HFFc6 (cell line): ENCODE results near the gene ISM2. TPM values are rescaled to one million over a fixed set of nuclear protein-coding genes. Genes with fewer than 3 reads are reported as not detected.

Source experiments
- DNase-seq: peaks from one replicate; pipeline ENCODE4 v3.0.0-alpha.2; 2018
- H3K27ac Mint-ChIP-seq: 2 replicates; pipeline ENCODE4 v1.8.0; 2020; ENCODE audit warnings: mild to moderate bottlenecking, mixed read lengths
- H3K27me3 Mint-ChIP-seq: 2 replicates; pipeline ENCODE4 v1.8.0; 2021; ENCODE audit warnings: mild to moderate bottlenecking, moderate library complexity, mixed read lengths; ENCODE audit not compliant: insufficient read depth
- H3K36me3 Mint-ChIP-seq: 2 replicates; pipeline ENCODE4 v1.8.0; 2021; ENCODE audit warnings: low read depth, mixed read lengths
- H3K4me1 Mint-ChIP-seq: 2 replicates; pipeline ENCODE4 v1.8.0; 2020; ENCODE audit warnings: low read depth, mixed read lengths
- H3K4me3 Mint-ChIP-seq: 2 replicates; pipeline ENCODE4 v1.8.0; 2020; ENCODE audit warnings: mild to moderate bottlenecking, moderate library complexity, mixed read lengths
- H3K9me3 Mint-ChIP-seq: 2 replicates; pipeline ENCODE4 v1.8.0; 2020; ENCODE audit warnings: mild to moderate bottlenecking, mixed read lengths
- total RNA-seq, 6 experiments: library from RNA; stranded (reverse); fragmentation: NEBNext Ultra II Directional; extraction: Animal tissue kit (Norgen Biotek cat#: 25700); gene quantifications; 2 replicates in 1 of 6; 3 replicates in 5 of 6; pipeline ENCODE4 v1.2.3, GENCODE V29; 2021
- TF ChIP-seq, protein P1 (sequence below): fragments of 200-600 bp; sonication (generic); IDR thresholded peaks from 2 replicates; pipeline ENCODE4 v1.5.0; 2021; ENCODE audit warnings: antibody characterized with exemption, mild to moderate bottlenecking

Gene ISM2
- total RNA-seq, 6 experiments from 2014 or later: 0.10 TPM; not detected in 5

DNA sequence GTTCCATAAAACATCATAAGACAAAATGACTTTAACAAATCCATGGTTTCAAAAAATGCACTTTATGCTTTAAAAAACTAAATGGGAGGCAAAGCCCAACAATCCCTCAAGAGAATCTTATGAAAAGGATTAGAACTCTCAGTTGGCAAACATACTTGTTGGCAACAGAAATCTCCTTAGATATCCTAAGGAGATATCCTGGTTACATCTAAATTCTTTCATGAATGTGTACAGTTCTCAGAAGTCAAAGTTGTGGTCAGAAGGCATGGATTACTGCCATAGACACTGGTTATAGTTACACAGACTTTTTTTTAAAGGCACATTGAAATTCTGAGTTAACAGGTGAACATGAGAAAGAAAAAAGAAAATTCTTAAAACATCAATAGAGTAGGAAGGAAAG is 17.5 kb upstream of the ISM2 start:
- H3K27me3 Mint-ChIP-seq: peaks cover 2% of the 10 kb centered on the region
- H3K9me3 Mint-ChIP-seq: no peaks in the 10 kb centered on the region
- no peak overlapping the region for H3K4me3 Mint-ChIP-seq
- TF ChIP-seq, protein P1, sequence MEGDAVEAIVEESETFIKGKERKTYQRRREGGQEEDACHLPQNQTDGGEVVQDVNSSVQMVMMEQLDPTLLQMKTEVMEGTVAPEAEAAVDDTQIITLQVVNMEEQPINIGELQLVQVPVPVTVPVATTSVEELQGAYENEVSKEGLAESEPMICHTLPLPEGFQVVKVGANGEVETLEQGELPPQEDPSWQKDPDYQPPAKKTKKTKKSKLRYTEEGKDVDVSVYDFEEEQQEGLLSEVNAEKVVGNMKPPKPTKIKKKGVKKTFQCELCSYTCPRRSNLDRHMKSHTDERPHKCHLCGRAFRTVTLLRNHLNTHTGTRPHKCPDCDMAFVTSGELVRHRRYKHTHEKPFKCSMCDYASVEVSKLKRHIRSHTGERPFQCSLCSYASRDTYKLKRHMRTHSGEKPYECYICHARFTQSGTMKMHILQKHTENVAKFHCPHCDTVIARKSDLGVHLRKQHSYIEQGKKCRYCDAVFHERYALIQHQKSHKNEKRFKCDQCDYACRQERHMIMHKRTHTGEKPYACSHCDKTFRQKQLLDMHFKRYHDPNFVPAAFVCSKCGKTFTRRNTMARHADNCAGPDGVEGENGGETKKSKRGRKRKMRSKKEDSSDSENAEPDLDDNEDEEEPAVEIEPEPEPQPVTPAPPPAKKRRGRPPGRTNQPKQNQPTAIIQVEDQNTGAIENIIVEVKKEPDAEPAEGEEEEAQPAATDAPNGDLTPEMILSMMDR: no peak
- DNase-seq: no peak
- peaks cover 50% of the 10 kb centered on the region for H3K36me3 Mint-ChIP-seq
- H3K4me1 Mint-ChIP-seq: no peaks in the 10 kb centered on the region
- H3K27ac Mint-ChIP-seq: no peak overlapping the region

DNA sequence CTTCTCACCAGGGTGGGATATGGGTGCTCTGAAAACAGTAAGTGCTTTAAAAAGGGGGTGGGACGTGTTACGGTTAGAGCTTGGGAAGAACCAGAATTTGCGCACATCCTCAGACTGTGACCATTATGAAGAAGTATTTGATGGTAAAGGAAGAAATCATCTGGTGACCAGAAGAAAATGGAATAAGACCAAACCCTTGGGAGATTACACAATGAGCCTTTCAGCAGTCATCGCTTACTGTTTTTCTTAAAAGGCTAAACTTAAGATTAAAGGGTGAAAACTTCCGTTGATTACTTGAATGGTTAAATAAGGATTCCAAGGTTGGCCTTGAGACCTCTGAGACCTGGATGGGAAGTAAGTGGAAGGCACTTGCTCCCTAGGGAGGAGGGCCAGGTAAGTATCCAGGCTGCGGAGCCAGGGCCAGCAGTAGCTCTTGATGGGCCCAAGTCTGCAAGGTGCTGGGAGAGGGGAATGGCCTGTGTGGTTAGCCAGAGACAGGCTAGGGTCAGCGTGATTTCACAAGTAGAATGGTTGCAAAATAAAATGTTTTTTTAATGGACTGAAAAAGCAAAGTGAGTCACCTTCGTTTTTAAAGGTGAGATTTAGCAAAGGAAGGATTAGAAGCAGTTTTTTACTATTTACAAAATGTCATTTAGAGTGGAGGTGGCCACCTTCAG is 13.0 kb upstream of the ISM2 start:
- no peak for DNase-seq
- no peak overlapping the region for H3K4me3 Mint-ChIP-seq
- H3K9me3 Mint-ChIP-seq: no peaks in the 10 kb centered on the region
- no peaks in the 10 kb centered on the region; the same call in 1 of the 2 replicates for H3K27me3 Mint-ChIP-seq
- TF ChIP-seq, protein P1: no peak
- peaks cover 17% of the 10 kb centered on the region for H3K4me1 Mint-ChIP-seq
- peaks cover 42% of the 10 kb centered on the region for H3K36me3 Mint-ChIP-seq
- no peak overlapping the region for H3K27ac Mint-ChIP-seq

DNA sequence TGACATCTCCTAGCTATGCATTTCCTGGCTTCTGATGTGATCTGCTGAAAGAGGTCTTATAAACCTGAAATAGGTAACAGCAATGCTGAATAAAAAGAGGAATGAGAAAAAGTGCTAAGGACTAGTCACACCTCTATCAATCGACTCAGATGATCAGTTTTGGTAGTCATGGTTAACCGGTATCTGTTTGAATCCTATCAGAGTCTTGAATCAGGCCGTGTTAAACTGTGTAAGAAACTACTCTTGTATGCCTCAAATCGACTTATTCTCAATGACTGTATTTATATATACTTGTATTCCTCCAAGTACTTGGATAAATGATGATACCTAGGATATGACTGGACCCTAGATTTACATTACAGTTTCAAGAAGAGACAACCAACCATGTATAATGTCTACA is 10.8 kb upstream of the ISM2 start:
- Mint-ChIP-seq H3K4me1 (peaks cover 17% of the 10 kb centered on the region), H3K9me3 (no peaks in the 10 kb centered on the region), H3K27ac (no peak overlapping the region), H3K36me3 (peaks cover 45% of the 10 kb centered on the region), H3K27me3 (no peaks in the 10 kb centered on the region; the same call in 1 of the 2 replicates), H3K4me3 (no peak overlapping the region)
- DNase-seq: no peak
- TF ChIP-seq, protein P1: no peak

DNA sequence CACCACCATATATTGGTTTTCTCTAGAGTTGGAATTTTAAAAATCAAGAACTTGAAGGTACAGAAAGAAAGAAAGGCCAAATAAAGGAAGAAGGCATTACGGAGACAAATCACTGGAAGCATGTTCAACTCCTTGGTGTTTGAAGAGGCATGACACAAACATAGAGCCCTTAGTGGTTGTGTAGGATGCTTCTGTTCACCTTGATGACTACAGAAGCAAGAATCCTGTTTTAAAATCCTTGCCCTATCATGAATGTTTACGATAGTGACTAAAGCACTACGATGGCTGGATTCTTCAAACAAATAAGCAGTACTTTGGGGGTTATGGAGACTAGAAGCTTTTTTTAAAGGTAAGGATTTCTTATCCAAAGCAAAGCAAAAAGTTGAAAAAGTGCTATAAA is 10.3 kb upstream of the ISM2 start:
- H3K9me3 Mint-ChIP-seq: no peaks in the 10 kb centered on the region
- no peak overlapping the region for H3K27ac Mint-ChIP-seq
- H3K27me3 Mint-ChIP-seq: no peaks in the 10 kb centered on the region; the same call in 1 of the 2 replicates
- peaks cover 47% of the 10 kb centered on the region for H3K36me3 Mint-ChIP-seq
- peaks cover 17% of the 10 kb centered on the region for H3K4me1 Mint-ChIP-seq
- TF ChIP-seq, protein P1: no peak
- DNase-seq: no peak
- H3K4me3 Mint-ChIP-seq: no peak overlapping the region

DNA sequence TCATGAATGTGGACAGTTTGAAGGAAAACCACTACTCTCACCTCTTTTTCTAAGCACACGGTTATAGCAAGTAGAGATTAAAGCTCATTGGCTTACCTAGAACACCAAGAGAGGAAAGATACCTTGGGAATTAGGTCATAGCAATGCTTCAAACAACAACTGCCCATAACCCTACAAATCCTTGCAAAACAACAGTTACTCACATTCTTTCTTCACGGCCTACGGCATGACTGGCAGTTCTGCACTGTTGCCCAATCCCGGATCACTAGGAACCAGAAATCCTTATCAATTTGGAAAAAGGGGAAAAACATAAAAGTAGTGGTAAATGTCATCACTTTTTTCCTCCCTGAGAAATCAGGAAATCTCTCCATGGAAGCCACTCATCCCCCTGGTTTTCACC is 9.6 kb upstream of the ISM2 start:
- DNase-seq: peak; percentile 58
- TF ChIP-seq, protein P1: no peak
- Mint-ChIP-seq H3K4me3 (no peak overlapping the region), H3K9me3 (peaks cover 2% of the 10 kb centered on the region; the same call in 1 of the 2 replicates), H3K27ac (peak overlapping the region; percentile 2; the same call in 1 of the 2 replicates), H3K27me3 (peaks cover 2% of the 10 kb centered on the region; the same call in 1 of the 2 replicates), H3K4me1 (peaks cover 17% of the 10 kb centered on the region), H3K36me3 (peaks cover 50% of the 10 kb centered on the region)
